ENCODE data around the gene ELF1.

- TF ChIP-seq CTCF (IDR thresholded peaks at IDR 0.05) (no peak), POLR2A (IDR thresholded peaks at IDR 0.05) (no peak)
These were observed 25.1 kb downstream of the ELF1 start for GRCh38 chr13:40993987-40994386.

All from ovary (tissue), 3 donors.